CD14-positive monocyte (primary cell): ENCODE data around the gene DCDC2B. TPM values are rescaled to one million over a fixed set of nuclear protein-coding genes. Genes with fewer than 3 reads are reported as not detected.

Source experiments
- DNase-seq, 3 donors: peaks; one replicate each; pipeline ENCODE4 v3.0.0-alpha.2; 2011 to 2022
- H2AFZ ChIP-seq: 2 replicates; pipeline ENCODE4 v1.6.0; 2012; ENCODE audit warnings: mild to moderate bottlenecking, low read depth, low read length, inconsistent platforms; ENCODE audit not compliant: insufficient read depth, poor library complexity, severe bottlenecking
- H3K27ac ChIP-seq, 2 donors: 1 replicate in 1 of 2; 2 replicates in 1 of 2; pipeline ENCODE4 v1.5.1; 2012 to 2013; ENCODE audit warnings: low read length in 2 of 2, control low read depth in 1 of 2, inconsistent platforms in 1 of 2, low read depth in 1 of 2, mild to moderate bottlenecking in 1 of 2
- H3K27me3 ChIP-seq, 2 donors: one replicate each; pipeline versions ENCODE4 v1.6.0 to v1.6.1; 2011 to 2013; ENCODE audit warnings: low read length in 2 of 2; ENCODE audit not compliant: control insufficient read depth in 2 of 2, insufficient read depth in 2 of 2
- H3K36me3 ChIP-seq, 2 donors: replicated peaks in 1 of 2; 1 replicate in 1 of 2; 2 replicates in 1 of 2; pipeline versions ENCODE4 v1.5.1 to v1.6.1; 2012 to 2013; ENCODE audit warnings: low read length in 2 of 2, control low read depth in 1 of 2, inconsistent platforms in 1 of 2, mild to moderate bottlenecking in 1 of 2; ENCODE audit not compliant: insufficient read depth in 2 of 2, control insufficient read depth in 1 of 2
- H3K4me1 ChIP-seq, 2 donors: 1 replicate in 1 of 2; 2 replicates in 1 of 2; pipeline versions ENCODE4 v1.5.1 to v1.6.1; 2012 to 2013; ENCODE audit warnings: low read length in 2 of 2, control low read depth in 1 of 2, inconsistent platforms in 1 of 2, mild to moderate bottlenecking in 1 of 2, moderate library complexity in 1 of 2; ENCODE audit not compliant: insufficient read depth in 2 of 2, control insufficient read depth in 1 of 2
- H3K4me2 ChIP-seq: replicated peaks from 2 replicates; pipeline ENCODE3; 2012; ENCODE audit warnings: low read length, moderate library complexity, mild to moderate bottlenecking; ENCODE audit not compliant: poor library complexity, severe bottlenecking; ENCODE audit errors: extremely low read depth
- H3K4me3 ChIP-seq, 3 experiments: fragments of 200-600 bp in 1 of 3; sonication (generic) in 1 of 3; replicated peaks in 1 of 3; 1 replicate in 2 of 3; 2 replicates in 1 of 3; pipeline ENCODE4 v1.5.1; 2011 to 2013; ENCODE audit warnings: low read length in 3 of 3, mild to moderate bottlenecking in 3 of 3, control low read depth in 2 of 3, low read depth in 2 of 3, inconsistent platforms in 1 of 3, moderate library complexity in 1 of 3
- H3K79me2 ChIP-seq: 2 replicates; pipeline ENCODE4 v1.6.0; 2012; ENCODE audit warnings: mild to moderate bottlenecking, control low read depth, inconsistent platforms, low read length, moderate library complexity; ENCODE audit not compliant: insufficient read depth
- H3K9ac ChIP-seq: 2 replicates; pipeline ENCODE4 v1.6.0; 2017; ENCODE audit warnings: low read length, mild to moderate bottlenecking; ENCODE audit not compliant: insufficient read depth, poor library complexity, severe bottlenecking
- H3K9me3 ChIP-seq, 2 donors: replicated peaks in 1 of 2; 1 replicate in 1 of 2; 2 replicates in 1 of 2; pipeline versions ENCODE4 v1.5.1 to v1.6.1; 2012 to 2013; ENCODE audit warnings: low read length in 2 of 2, control low read depth in 1 of 2; ENCODE audit not compliant: control insufficient read depth in 1 of 2, insufficient read depth in 1 of 2
- H4K20me1 ChIP-seq: 2 replicates; pipeline ENCODE4 v1.6.0; 2012; ENCODE audit warnings: mild to moderate bottlenecking, low read length, control low read depth, moderate library complexity; ENCODE audit not compliant: insufficient read depth
- H3K27ac Mint-ChIP-seq, 7 donors: one replicate each; pipeline ENCODE4 v1.8.0; 2020; ENCODE audit warnings: mild to moderate bottlenecking in 7 of 7, mixed read lengths in 7 of 7, moderate library complexity in 6 of 7, inconsistent platforms in 2 of 7
- H3K27me3 Mint-ChIP-seq, 3 donors: one replicate each; pipeline ENCODE4 v1.8.0; 2021 to 2022; ENCODE audit warnings: low read depth in 3 of 3, mild to moderate bottlenecking in 3 of 3, mixed read lengths in 3 of 3, moderate library complexity in 3 of 3, inconsistent platforms in 1 of 3
- H3K36me3 Mint-ChIP-seq, 2 donors: one replicate each; pipeline ENCODE4 v1.8.0; 2020; ENCODE audit warnings: mixed read lengths in 2 of 2, inconsistent platforms in 1 of 2, mild to moderate bottlenecking in 1 of 2
- H3K4me1 Mint-ChIP-seq: one replicate; pipeline ENCODE4 v1.8.0; 2020; ENCODE audit warnings: mild to moderate bottlenecking, mixed read lengths
- H3K4me3 Mint-ChIP-seq, 2 donors: one replicate each; pipeline ENCODE4 v1.8.0; 2020; ENCODE audit warnings: mild to moderate bottlenecking in 2 of 2, mixed read lengths in 2 of 2, moderate library complexity in 1 of 2
- H3K9me3 Mint-ChIP-seq, 7 donors: one replicate each; pipeline ENCODE4 v1.8.0; 2020 to 2022; ENCODE audit warnings: mixed read lengths in 7 of 7, mild to moderate bottlenecking in 6 of 7, moderate library complexity in 6 of 7, inconsistent platforms in 2 of 7
- WGBS: methylation state at CpG from one replicate; pipeline ENCODE4 v1.1.5; 2013; ENCODE audit warnings: missing lambda C conversion rate; ENCODE audit not compliant: insufficient coverage; 5-methylcytosine and 5-hydroxymethylcytosine counted together
- intact Hi-C, 2 donors: fragments of 100-400 bp; cut with micrococcal nuclease; formaldehyde crosslinking; loops; one replicate each; pipeline versions ENCODE4 v1.15.0 to v1.15.1; 2023
- polyA plus RNA-seq, 3 donors: library from polyadenylated mRNA; depleted of rRNA in 1 of 3; unstranded in 2 of 3; stranded (reverse) in 1 of 3; fragments of 300-500 nt in 2 of 3; fragments of >200 nt in 1 of 3; fragmentation: Illumina TruSeq in 2 of 3; gene quantifications; 1 replicate in 2 of 3; 2 replicates in 1 of 3; pipeline ENCODE4 v1.2.3, GENCODE V29; 2012 to 2021
- TF ChIP-seq, protein P1 (sequence below): fragments of 200-600 bp; IDR thresholded peaks from one replicate; pipeline ENCODE4 v1.8.0; 2022; ENCODE audit warnings: antibody characterized with exemption, mild to moderate bottlenecking

The DCDC2B gene
- polyA plus RNA-seq, 3 donors: not detected

GRCh38 chr1:32194984-32195383, 13.9 kb upstream of the DCDC2B start:
- H3K4me3 Mint-ChIP-seq: no peak overlapping the region
- no peaks in the 10 kb centered on the region for H4K20me1 ChIP-seq
- no peaks in the 10 kb centered on the region for H3K9me3 ChIP-seq
- no peak overlapping the region for H3K27ac Mint-ChIP-seq
- H2AFZ ChIP-seq: no peak overlapping the region
- H3K27me3 ChIP-seq: no peaks in the 10 kb centered on the region
- peaks cover 0 to 1% (median 0%) of the 10 kb centered on the region in 7 donors for H3K9me3 Mint-ChIP-seq
- no peak overlapping the region for H3K9ac ChIP-seq
- no peak overlapping the region for H3K4me3 ChIP-seq
- peaks cover 5% of the 10 kb centered on the region for H3K4me1 Mint-ChIP-seq
- TF ChIP-seq, protein P1, sequence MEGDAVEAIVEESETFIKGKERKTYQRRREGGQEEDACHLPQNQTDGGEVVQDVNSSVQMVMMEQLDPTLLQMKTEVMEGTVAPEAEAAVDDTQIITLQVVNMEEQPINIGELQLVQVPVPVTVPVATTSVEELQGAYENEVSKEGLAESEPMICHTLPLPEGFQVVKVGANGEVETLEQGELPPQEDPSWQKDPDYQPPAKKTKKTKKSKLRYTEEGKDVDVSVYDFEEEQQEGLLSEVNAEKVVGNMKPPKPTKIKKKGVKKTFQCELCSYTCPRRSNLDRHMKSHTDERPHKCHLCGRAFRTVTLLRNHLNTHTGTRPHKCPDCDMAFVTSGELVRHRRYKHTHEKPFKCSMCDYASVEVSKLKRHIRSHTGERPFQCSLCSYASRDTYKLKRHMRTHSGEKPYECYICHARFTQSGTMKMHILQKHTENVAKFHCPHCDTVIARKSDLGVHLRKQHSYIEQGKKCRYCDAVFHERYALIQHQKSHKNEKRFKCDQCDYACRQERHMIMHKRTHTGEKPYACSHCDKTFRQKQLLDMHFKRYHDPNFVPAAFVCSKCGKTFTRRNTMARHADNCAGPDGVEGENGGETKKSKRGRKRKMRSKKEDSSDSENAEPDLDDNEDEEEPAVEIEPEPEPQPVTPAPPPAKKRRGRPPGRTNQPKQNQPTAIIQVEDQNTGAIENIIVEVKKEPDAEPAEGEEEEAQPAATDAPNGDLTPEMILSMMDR: no peak
- peaks cover 76 to 83% of the 10 kb centered on the region in 2 donors for H3K36me3 Mint-ChIP-seq
- no peak overlapping the region for H3K27ac ChIP-seq
- H3K4me2 ChIP-seq: no peak overlapping the region
- H3K36me3 ChIP-seq: peaks cover 74 to 85% of the 10 kb centered on the region in 2 donors
- no peak for DNase-seq
- H3K27me3 Mint-ChIP-seq: no peaks in the 10 kb centered on the region
- H3K79me2 ChIP-seq: peaks cover under 1% of the 10 kb centered on the region
- peaks cover 2 to 5% of the 10 kb centered on the region in 2 donors for H3K4me1 ChIP-seq
- WGBS: 95% methylated on average over 6 of the region's 6 CpGs
- intact Hi-C loops: no loop called here

DNA sequence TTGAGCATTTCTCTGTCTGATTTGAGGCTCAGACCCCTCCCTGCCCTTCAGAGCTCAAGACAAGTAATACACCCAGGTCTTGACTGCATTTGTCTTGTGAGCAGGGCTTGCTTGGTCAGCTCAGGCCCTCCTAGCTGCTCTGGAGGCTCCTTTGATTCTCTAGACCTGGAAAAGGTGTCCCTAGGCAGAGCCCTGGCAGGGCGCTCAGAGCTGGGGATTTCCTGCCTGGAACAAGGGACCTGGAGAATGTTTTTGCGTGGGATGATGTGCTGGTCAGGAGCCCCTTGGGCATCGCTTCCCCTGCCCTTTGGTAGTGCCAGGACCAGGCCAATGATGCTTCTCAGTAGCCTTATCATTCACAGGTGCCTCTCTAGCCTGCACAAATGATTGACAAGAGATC, 13.4 kb upstream of the DCDC2B start:
- H3K36me3 Mint-ChIP-seq: peaks cover 70 to 77% of the 10 kb centered on the region in 2 donors
- intact Hi-C loops: no loop called here
- H3K4me1 Mint-ChIP-seq: peaks cover 10% of the 10 kb centered on the region
- H3K9me3 ChIP-seq: no peaks in the 10 kb centered on the region
- no peak overlapping the region for H3K27ac Mint-ChIP-seq
- H3K9me3 Mint-ChIP-seq: peaks cover 0 to 1% (median 0%) of the 10 kb centered on the region in 7 donors
- H3K9ac ChIP-seq: no peak overlapping the region
- peaks cover 69 to 79% of the 10 kb centered on the region in 2 donors for H3K36me3 ChIP-seq
- no peaks in the 10 kb centered on the region for H3K27me3 ChIP-seq
- no peak overlapping the region for H3K4me3 Mint-ChIP-seq
- no peak for DNase-seq
- H2AFZ ChIP-seq: no peak overlapping the region
- no peak overlapping the region for H3K27ac ChIP-seq
- 100% methylated on average over 1 of the region's 3 CpGs for WGBS
- no peaks in the 10 kb centered on the region for H3K27me3 Mint-ChIP-seq
- no peak overlapping the region for H3K4me2 ChIP-seq
- H3K4me1 ChIP-seq: peaks cover 6 to 10% of the 10 kb centered on the region in 2 donors
- TF ChIP-seq, protein P1: no peak
- no peaks in the 10 kb centered on the region for H4K20me1 ChIP-seq
- H3K4me3 ChIP-seq: no peak overlapping the region
- H3K79me2 ChIP-seq: no peaks in the 10 kb centered on the region
